GM12878 (cell line): ENCODE data around the gene ADAM11. TPM values are rescaled to one million over a fixed set of nuclear protein-coding genes. Genes with fewer than 3 reads are reported as not detected.

Experiments
- ATAC-seq: fragments of 200-7000 bp; cut with Tn5 transposase; 3 replicates; pipeline ENCODE4 v1.9.1; 2020; ENCODE audit warnings: mild to moderate bottlenecking, moderate library complexity
- BruUV-seq: library from RNA; stranded (reverse); fragments of 400-500 nt; replicated peaks from 2 replicates; lab custom pipeline; 2021; lab: Mats Ljungman, UMichigan
- CTCF ChIA-PET: fragments of 300-600 bp; sonication (Branson Sonifier 250); formaldehyde crosslinking; extraction: SDS; loops from one replicate; lab custom pipeline; 2021; ENCODE audit warnings: inconsistent platforms; lab: Yijun Ruan, JAX
- POLR2A ChIA-PET: fragments of 350-600 bp; formaldehyde crosslinking; extraction: SDS; loops from one replicate; lab custom pipeline; 2021; ENCODE audit warnings: inconsistent platforms; lab: Charles Lee
- RAD21 ChIA-PET: fragments of 300-600 bp; sonication (Branson Sonifier 250); formaldehyde crosslinking; loops from one replicate; lab custom pipeline; 2023; ENCODE audit warnings: antibody characterized with exemption; ENCODE audit not compliant: unreplicated experiment; lab: Charles Lee
- SMC1A ChIA-PET: fragments of 300-600 bp; sonication (Branson Sonifier 250); formaldehyde crosslinking; loops from one replicate; lab custom pipeline; 2023; ENCODE audit not compliant: unreplicated experiment, uncharacterized antibody; lab: Charles Lee
- DNase-seq: peaks from one replicate; pipeline ENCODE4 v3.0.0-alpha.2; 2011; ENCODE audit warnings: low read depth, low spot score
- FAIRE-seq: peaks from 3 replicates; lab custom pipeline; 2011; peaks lifted over from hg19 to GRCh38; lab: Jason Lieb, UNC
- H2AFZ ChIP-seq: 2 replicates; pipeline ENCODE4 v1.6.0; 2011; ENCODE audit warnings: low read depth, low read length, control low read depth; ENCODE audit not compliant: control insufficient read depth
- H3K27ac ChIP-seq: 2 replicates; pipeline ENCODE4 v1.5.1; 2011; ENCODE audit warnings: control low read depth; ENCODE audit not compliant: control insufficient read depth, insufficient read depth
- H3K27me3 ChIP-seq, 2 experiments: replicated peaks in 1 of 2; 2 replicates each; pipeline versions ENCODE4 v1.6.0 to v1.6.1; 2011; ENCODE audit warnings: low read length in 1 of 2; ENCODE audit not compliant: control insufficient read depth in 2 of 2, insufficient read depth in 2 of 2
- H3K36me3 ChIP-seq, 2 experiments: 2 replicates each; pipeline ENCODE4 v1.5.1; 2011; ENCODE audit warnings: low read length in 1 of 2; ENCODE audit not compliant: control insufficient read depth in 2 of 2, insufficient read depth in 2 of 2
- H3K4me1 ChIP-seq: 2 replicates; pipeline ENCODE4 v1.6.1; 2011; ENCODE audit warnings: mild to moderate bottlenecking, low read length, moderate library complexity, mixed read lengths; ENCODE audit not compliant: control insufficient read depth, insufficient read depth
- H3K4me2 ChIP-seq: 2 replicates; pipeline ENCODE4 v1.6.0; 2011; ENCODE audit warnings: control low read depth; ENCODE audit not compliant: control insufficient read depth, insufficient read depth
- H3K4me3 ChIP-seq: fragments of 200-600 bp; sonication (generic); 2 replicates; pipeline ENCODE4 v1.5.1; 2016
- H3K79me2 ChIP-seq: 2 replicates; pipeline ENCODE4 v1.6.0; 2011; ENCODE audit warnings: low read length; ENCODE audit not compliant: control insufficient read depth, insufficient read depth
- H3K9ac ChIP-seq: 2 replicates; pipeline ENCODE4 v1.8.0; 2011; ENCODE audit warnings: low read length, control low read depth, mixed read lengths; ENCODE audit not compliant: control insufficient read depth, insufficient read depth
- H3K9me3 ChIP-seq: replicated peaks from 3 replicates; pipeline ENCODE4 v1.5.1; 2011; ENCODE audit warnings: mild to moderate bottlenecking, low read length; ENCODE audit not compliant: control insufficient read depth, insufficient read depth
- H4K20me1 ChIP-seq: 2 replicates; pipeline ENCODE4 v1.6.0; 2011; ENCODE audit not compliant: control insufficient read depth, insufficient read depth
- CBFB ChIP-seq: IDR thresholded peaks from 2 replicates; pipeline ENCODE4 v1.6.1; 2016; ENCODE audit warnings: antibody characterized with exemption, low read depth
- CBX5 ChIP-seq: sonication (generic); IDR thresholded peaks from 2 replicates; pipeline ENCODE4 v1.6.1; 2016; ENCODE audit warnings: low read depth, moderate library complexity, mild to moderate bottlenecking, inconsistent platforms
- FOS ChIP-seq: IDR thresholded peaks from 3 replicates; pipeline ENCODE4 v1.6.1; 2011; ENCODE audit warnings: borderline replicate concordance; ENCODE audit not compliant: insufficient read length; ENCODE audit errors: extremely low read depth
- FOXK2 ChIP-seq: fragments of 450-650 bp; IDR thresholded peaks from 2 replicates; pipeline ENCODE4 v1.6.1; 2017; ENCODE audit warnings: mild to moderate bottlenecking, moderate library complexity
- NFYB ChIP-seq: IDR thresholded peaks from 2 replicates; pipeline ENCODE4 v1.6.1; 2011; ENCODE audit warnings: low read depth, mild to moderate bottlenecking, low read length, improper control_type of control experiment, moderate library complexity; ENCODE audit not compliant: insufficient read depth
- WRNIP1 ChIP-seq: IDR thresholded peaks from 2 replicates; pipeline ENCODE4 v1.6.1; 2011; ENCODE audit warnings: low read depth, low read length, improper control_type of control experiment, borderline replicate concordance
- YY1 ChIP-seq: IDR thresholded peaks from 2 replicates; pipeline ENCODE4 v1.6.1; 2011; ENCODE audit warnings: low read depth, mild to moderate bottlenecking, low read length
- WGBS: methylation state at CpG from one replicate; pipeline ENCODE4 v1.1.6; 2016; ENCODE audit warnings: low lambda C conversion rate; ENCODE audit not compliant: insufficient replicate concordance, insufficient coverage; ENCODE audit errors: missing lambda C conversion rate; 5-methylcytosine and 5-hydroxymethylcytosine counted together
- in situ Hi-C: fragments of 300-500 bp; cut with MboI; formaldehyde crosslinking; loops from 9 replicates; pipeline ENCODE4 v1.14.3; 2018; ENCODE audit warnings: mixed read lengths
- intact Hi-C: fragments of 100-400 bp; cut with micrococcal nuclease; formaldehyde crosslinking; loops from one replicate; pipeline ENCODE4 v1.14.2; 2022; ENCODE audit not compliant: unreplicated experiment
- polyA plus RNA-seq, 11 experiments: library from polyadenylated mRNA; depleted of rRNA in 4 of 11; unstranded in 6 of 11; stranded (reverse) in 5 of 11; fragments of >200 nt; fragmentation: Nextera tagmentation in 4 of 11; fragmentation: Illumina TruSeq in 1 of 11; extraction: Ambion mirVana in 4 of 11; extraction: Trizol in 1 of 11; gene quantifications; 1 replicate in 1 of 11; 2 replicates in 10 of 11; pipeline versions ENCODE4 v1.2.1 to v1.2.3, GENCODE V29; 2011 to 2016; ENCODE audit warnings: inconsistent platforms in 2 of 11, missing spikeins in 2 of 11, low read depth in 1 of 11
- total RNA-seq, 4 experiments: library from RNA; depleted of rRNA in 3 of 4; stranded (reverse); fragments of >200 nt in 3 of 4; fragmentation: Illumina TruSeq in 1 of 4; extraction: Trizol in 1 of 4; gene quantifications; 2 replicates each; pipeline versions ENCODE4 v1.2.1 to v1.2.3, GENCODE V29; 2013 to 2021
- TF ChIP-seq, protein P1 (sequence below): IDR thresholded peaks from 2 replicates; pipeline ENCODE4 v1.6.1; 2012; ENCODE audit warnings: low read depth, low read length, improper control_type of control experiment
- TF ChIP-seq, protein P2 (sequence below): fragments of 450-650 bp; IDR thresholded peaks from 2 replicates; pipeline ENCODE4 v1.6.1; 2017; ENCODE audit warnings: low read depth, mild to moderate bottlenecking, moderate library complexity
- TF ChIP-seq, protein P3 (sequence below): fragments of 450-650 bp; IDR thresholded peaks from 2 replicates; pipeline ENCODE4 v1.6.1; 2016; ENCODE audit warnings: mild to moderate bottlenecking
- TF ChIP-seq, protein P4 (sequence below): IDR thresholded peaks from 2 replicates; pipeline ENCODE4 v1.6.1; 2011; ENCODE audit warnings: mild to moderate bottlenecking, low read depth, low read length, moderate library complexity; ENCODE audit not compliant: insufficient replicate concordance

ADAM11 gene
- total and polyA plus RNA-seq, 10 of the 15 experiments (the other 5 are each of a cell fraction or from before 2014, with no cell fraction given) = 0.03 to 0.37 (median 0.06) TPM; not detected in 3

DNA sequence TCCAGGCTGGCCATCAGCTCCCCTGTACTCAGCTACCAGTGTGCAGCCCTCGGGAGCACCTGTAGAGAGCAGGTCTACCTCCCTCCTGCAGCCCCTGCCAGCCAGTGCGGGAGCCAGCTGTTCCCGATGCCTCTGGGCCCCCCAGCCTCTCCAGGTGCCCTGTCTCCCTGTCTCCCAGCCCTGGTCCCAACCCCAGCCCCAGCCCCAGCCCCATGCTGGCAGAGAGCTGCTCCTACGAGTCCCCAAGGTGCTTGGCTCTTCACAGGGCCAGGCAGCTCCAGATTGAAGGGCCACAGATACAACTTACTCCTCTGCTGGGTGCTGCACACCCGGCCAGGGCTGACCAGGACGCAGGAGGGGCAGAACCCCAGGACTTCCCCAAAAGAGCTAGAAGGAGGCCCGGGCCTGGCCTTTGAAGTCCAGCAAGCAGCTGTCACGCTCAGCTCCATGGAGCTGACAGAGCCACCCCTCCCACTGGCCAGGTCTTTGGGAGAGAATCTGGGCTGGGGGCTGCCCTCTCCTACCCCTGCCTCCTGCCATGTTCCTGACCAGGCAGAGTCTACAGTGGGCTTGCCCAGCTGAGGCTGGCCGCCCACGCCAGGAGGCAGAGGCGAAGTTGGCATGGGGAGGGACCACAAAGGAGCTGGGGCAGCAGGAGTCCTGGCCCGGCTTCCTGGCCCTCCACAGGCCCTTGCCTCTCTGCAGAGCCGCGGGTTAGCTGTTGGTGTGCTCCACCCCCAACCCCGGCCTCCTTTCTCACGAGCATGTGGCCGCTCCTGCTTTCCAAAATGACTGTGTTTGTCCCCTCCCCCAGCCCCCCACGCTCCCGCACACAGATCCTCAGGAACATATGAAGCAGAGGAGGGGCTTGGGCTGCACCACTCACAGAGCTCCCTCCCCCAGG is 9.5 kb upstream of the ADAM11 start:
- Histone ChIP-seq H3K4me1 (no peaks in the 10 kb centered on the region), H3K4me3 (no peak overlapping the region), H3K79me2 (no peaks in the 10 kb centered on the region), H2AFZ (no peak overlapping the region), H3K36me3 (peaks cover 4 to 14% of the 10 kb centered on the region in 2 experiments), H3K4me2 (no peak overlapping the region), H4K20me1 (no peaks in the 10 kb centered on the region), H3K9me3 (no peaks in the 10 kb centered on the region), H3K9ac (no peak overlapping the region), H3K27me3 (no peaks in the 10 kb centered on the region), H3K27ac (no peak overlapping the region)
- in situ Hi-C loops = no loop called here
- no peak for ATAC-seq
- RAD21 ChIA-PET = interaction anchor here (0.6 kb wide), 1 partner anchor 281 kb away, joined by 3 read pairs; no protein-coding TSS in a partner anchor
- DNase-seq = no peak
- WGBS = 94% methylated on average over 19 of the region's 19 CpGs
- POLR2A ChIA-PET = no interaction called here
- TF ChIP-seq NFYB (no peak), CBX5 (no peak), WRNIP1 (no peak), FOXK2 (no peak), FOS (no peak), CBFB (no peak), YY1 (no peak)
- TF ChIP-seq, protein P1, sequence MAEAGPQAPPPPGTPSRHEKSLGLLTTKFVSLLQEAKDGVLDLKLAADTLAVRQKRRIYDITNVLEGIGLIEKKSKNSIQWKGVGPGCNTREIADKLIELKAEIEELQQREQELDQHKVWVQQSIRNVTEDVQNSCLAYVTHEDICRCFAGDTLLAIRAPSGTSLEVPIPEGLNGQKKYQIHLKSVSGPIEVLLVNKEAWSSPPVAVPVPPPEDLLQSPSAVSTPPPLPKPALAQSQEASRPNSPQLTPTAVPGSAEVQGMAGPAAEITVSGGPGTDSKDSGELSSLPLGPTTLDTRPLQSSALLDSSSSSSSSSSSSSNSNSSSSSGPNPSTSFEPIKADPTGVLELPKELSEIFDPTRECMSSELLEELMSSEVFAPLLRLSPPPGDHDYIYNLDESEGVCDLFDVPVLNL = no peak
- TF ChIP-seq, protein P2, sequence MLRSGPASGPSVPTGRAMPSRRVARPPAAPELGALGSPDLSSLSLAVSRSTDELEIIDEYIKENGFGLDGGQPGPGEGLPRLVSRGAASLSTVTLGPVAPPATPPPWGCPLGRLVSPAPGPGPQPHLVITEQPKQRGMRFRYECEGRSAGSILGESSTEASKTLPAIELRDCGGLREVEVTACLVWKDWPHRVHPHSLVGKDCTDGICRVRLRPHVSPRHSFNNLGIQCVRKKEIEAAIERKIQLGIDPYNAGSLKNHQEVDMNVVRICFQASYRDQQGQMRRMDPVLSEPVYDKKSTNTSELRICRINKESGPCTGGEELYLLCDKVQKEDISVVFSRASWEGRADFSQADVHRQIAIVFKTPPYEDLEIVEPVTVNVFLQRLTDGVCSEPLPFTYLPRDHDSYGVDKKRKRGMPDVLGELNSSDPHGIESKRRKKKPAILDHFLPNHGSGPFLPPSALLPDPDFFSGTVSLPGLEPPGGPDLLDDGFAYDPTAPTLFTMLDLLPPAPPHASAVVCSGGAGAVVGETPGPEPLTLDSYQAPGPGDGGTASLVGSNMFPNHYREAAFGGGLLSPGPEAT = no peak
- TF ChIP-seq, protein P3, sequence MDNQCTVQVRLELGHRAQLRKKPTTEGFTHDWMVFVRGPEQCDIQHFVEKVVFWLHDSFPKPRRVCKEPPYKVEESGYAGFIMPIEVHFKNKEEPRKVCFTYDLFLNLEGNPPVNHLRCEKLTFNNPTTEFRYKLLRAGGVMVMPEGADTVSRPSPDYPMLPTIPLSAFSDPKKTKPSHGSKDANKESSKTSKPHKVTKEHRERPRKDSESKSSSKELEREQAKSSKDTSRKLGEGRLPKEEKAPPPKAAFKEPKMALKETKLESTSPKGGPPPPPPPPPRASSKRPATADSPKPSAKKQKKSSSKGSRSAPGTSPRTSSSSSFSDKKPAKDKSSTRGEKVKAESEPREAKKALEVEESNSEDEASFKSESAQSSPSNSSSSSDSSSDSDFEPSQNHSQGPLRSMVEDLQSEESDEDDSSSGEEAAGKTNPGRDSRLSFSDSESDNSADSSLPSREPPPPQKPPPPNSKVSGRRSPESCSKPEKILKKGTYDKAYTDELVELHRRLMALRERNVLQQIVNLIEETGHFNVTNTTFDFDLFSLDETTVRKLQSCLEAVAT = no peak
- TF ChIP-seq, protein P4, sequence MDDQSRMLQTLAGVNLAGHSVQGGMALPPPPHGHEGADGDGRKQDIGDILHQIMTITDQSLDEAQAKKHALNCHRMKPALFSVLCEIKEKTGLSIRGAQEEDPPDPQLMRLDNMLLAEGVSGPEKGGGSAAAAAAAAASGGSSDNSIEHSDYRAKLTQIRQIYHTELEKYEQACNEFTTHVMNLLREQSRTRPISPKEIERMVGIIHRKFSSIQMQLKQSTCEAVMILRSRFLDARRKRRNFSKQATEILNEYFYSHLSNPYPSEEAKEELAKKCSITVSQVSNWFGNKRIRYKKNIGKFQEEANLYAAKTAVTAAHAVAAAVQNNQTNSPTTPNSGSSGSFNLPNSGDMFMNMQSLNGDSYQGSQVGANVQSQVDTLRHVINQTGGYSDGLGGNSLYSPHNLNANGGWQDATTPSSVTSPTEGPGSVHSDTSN = no peak
- intact Hi-C loops = no loop called here
- CTCF ChIA-PET = interaction anchor here (0.7 to 1.1 kb wide), 2 partner anchors 75 to 103 kb away, joined by 3 read pairs; no protein-coding TSS in a partner anchor
- no peak for FAIRE-seq
- no TSS peak for BruUV-seq
- SMC1A ChIA-PET = no interaction called here
